Astrocyte (in vitro differentiated cells and primary cell): ENCODE data around the gene MSRB3. TPM values are rescaled to one million over a fixed set of nuclear protein-coding genes. Genes with fewer than 3 reads are reported as not detected.

Source experiments
- DNase-seq: peaks from one replicate; pipeline ENCODE4 v3.0.0-alpha.2; 2010; ENCODE audit warnings: low read depth
- FAIRE-seq: peaks from 2 replicates; lab custom pipeline; 2011; peaks lifted over from hg19 to GRCh38; lab: Jason Lieb, UNC
- H2AFZ ChIP-seq: 2 replicates; pipeline ENCODE4 v1.6.0; 2012; ENCODE audit warnings: low read depth, low read length, inconsistent platforms
- H3K27ac ChIP-seq: 2 replicates; pipeline ENCODE4 v1.5.1; 2011; ENCODE audit warnings: low read depth, low read length, inconsistent platforms
- H3K27me3 ChIP-seq: 2 replicates; pipeline ENCODE4 v1.6.0; 2011; ENCODE audit warnings: low read length, inconsistent platforms; ENCODE audit not compliant: insufficient read depth
- H3K36me3 ChIP-seq: 2 replicates; pipeline ENCODE4 v1.5.1; 2011; ENCODE audit warnings: low read length, inconsistent platforms; ENCODE audit not compliant: insufficient read depth
- H3K4me1 ChIP-seq: 2 replicates; pipeline ENCODE4 v1.5.1; 2011; ENCODE audit warnings: low read length, inconsistent platforms; ENCODE audit not compliant: insufficient read depth
- H3K4me2 ChIP-seq: 2 replicates; pipeline ENCODE4 v1.6.0; 2012; ENCODE audit warnings: low read length, inconsistent platforms
- H3K4me3 ChIP-seq: 2 replicates; pipeline ENCODE4 v1.5.1; 2011; ENCODE audit warnings: low read depth, mild to moderate bottlenecking, low read length, inconsistent platforms; ENCODE audit not compliant: insufficient read depth
- H3K79me2 ChIP-seq: 2 replicates; pipeline ENCODE4 v1.6.0; 2012; ENCODE audit warnings: mild to moderate bottlenecking, low read length, inconsistent platforms; ENCODE audit not compliant: insufficient read depth
- H3K9ac ChIP-seq: 2 replicates; pipeline ENCODE4 v1.6.0; 2012; ENCODE audit warnings: mild to moderate bottlenecking, low read length, inconsistent platforms
- H3K9me3 ChIP-seq: 2 replicates; pipeline ENCODE4 v1.5.1; 2012; ENCODE audit warnings: low read depth, mild to moderate bottlenecking, low read length, inconsistent platforms; ENCODE audit not compliant: insufficient read depth
- H4K20me1 ChIP-seq: 2 replicates; pipeline ENCODE4 v1.6.0; 2012; ENCODE audit warnings: low read length, inconsistent platforms; ENCODE audit not compliant: insufficient read depth
- H3K27ac Mint-ChIP-seq: one replicate; pipeline ENCODE4 v1.8.0; 2021; ENCODE audit warnings: mild to moderate bottlenecking, mixed read lengths; ENCODE audit not compliant: unreplicated experiment
- H3K27me3 Mint-ChIP-seq: one replicate; pipeline ENCODE4 v1.8.0; 2021; ENCODE audit warnings: low read depth, mixed read lengths; ENCODE audit not compliant: unreplicated experiment
- H3K36me3 Mint-ChIP-seq: one replicate; pipeline ENCODE4 v1.8.0; 2021; ENCODE audit warnings: low read depth, mixed read lengths; ENCODE audit not compliant: unreplicated experiment
- H3K4me1 Mint-ChIP-seq: one replicate; pipeline ENCODE4 v1.8.0; 2021; ENCODE audit warnings: low read depth, mixed read lengths; ENCODE audit not compliant: unreplicated experiment
- H3K4me3 Mint-ChIP-seq: one replicate; pipeline ENCODE4 v1.8.0; 2021; ENCODE audit warnings: mild to moderate bottlenecking, moderate library complexity, mixed read lengths; ENCODE audit not compliant: unreplicated experiment
- H3K9me3 Mint-ChIP-seq: one replicate; pipeline ENCODE4 v1.8.0; 2021; ENCODE audit warnings: mild to moderate bottlenecking, mixed read lengths; ENCODE audit not compliant: unreplicated experiment
- CTCF ChIP-seq: IDR thresholded peaks from 2 replicates; pipeline ENCODE4 v1.5.1; 2011; ENCODE audit warnings: low read depth, mild to moderate bottlenecking, inconsistent platforms, low read length, moderate library complexity; ENCODE audit not compliant: insufficient read depth
- EZH2 ChIP-seq: IDR thresholded peaks from 2 replicates; pipeline ENCODE4 v1.6.1; 2012; ENCODE audit warnings: mild to moderate bottlenecking, low read length, inconsistent platforms; ENCODE audit not compliant: insufficient read depth
- total RNA-seq: library from RNA; stranded (reverse); gene quantifications from 2 replicates; pipeline ENCODE4 v1.2.1, GENCODE V29; 2021

Gene MSRB3
- total RNA-seq, 1 donor from 2014 or later: 73.0 TPM

GRCh38 chr12:65409726-65410125 is 131.2 kb downstream of the MSRB3 start:
- Histone ChIP-seq H2AFZ (no peak overlapping the region), H3K36me3 (no peaks in the 10 kb centered on the region), H3K27ac (no peak overlapping the region), H3K4me2 (no peak overlapping the region), H3K9ac (no peak overlapping the region), H4K20me1 (no peaks in the 10 kb centered on the region), H3K27me3 (no peaks in the 10 kb centered on the region), H3K4me1 (no peaks in the 10 kb centered on the region), H3K9me3 (no peaks in the 10 kb centered on the region), H3K79me2 (no peaks in the 10 kb centered on the region), H3K4me3 (no peak overlapping the region)
- Mint-ChIP-seq H3K27ac (no peak overlapping the region), H3K36me3 (peaks cover 16% of the 10 kb centered on the region), H3K9me3 (peaks cover 5% of the 10 kb centered on the region), H3K27me3 (no peaks in the 10 kb centered on the region), H3K4me1 (peaks cover 10% of the 10 kb centered on the region), H3K4me3 (no peak overlapping the region)
- TF ChIP-seq EZH2 (no peak), CTCF (no peak)
- no peak for FAIRE-seq
- no peak for DNase-seq

- H3K36me3 Mint-ChIP-seq: peaks cover 18% of the 10 kb centered on the region
- no peaks in the 10 kb centered on the region for H3K4me1 ChIP-seq
- no peaks in the 10 kb centered on the region for H3K9me3 ChIP-seq
- DNase-seq: no peak
- H3K4me1 Mint-ChIP-seq: peaks cover 10% of the 10 kb centered on the region
- FAIRE-seq: no peak
- no peak overlapping the region for H3K4me3 Mint-ChIP-seq
- no peak overlapping the region for H3K4me3 ChIP-seq
- H3K27me3 Mint-ChIP-seq: no peaks in the 10 kb centered on the region
- H3K9me3 Mint-ChIP-seq: peaks cover 5% of the 10 kb centered on the region
- H3K79me2 ChIP-seq: no peaks in the 10 kb centered on the region
- H3K27ac ChIP-seq: no peak overlapping the region
- TF ChIP-seq CTCF: no peak
- no peak for TF ChIP-seq EZH2
- no peak overlapping the region for H3K27ac Mint-ChIP-seq
- H3K27me3 ChIP-seq: no peaks in the 10 kb centered on the region
- no peaks in the 10 kb centered on the region for H3K36me3 ChIP-seq
- no peak overlapping the region for H2AFZ ChIP-seq
- H3K9ac ChIP-seq: no peak overlapping the region
- H3K4me2 ChIP-seq: no peak overlapping the region
- no peaks in the 10 kb centered on the region for H4K20me1 ChIP-seq
Observed at GRCh38 chr12:65411171-65411570, 132.7 kb downstream of the MSRB3 start.

GRCh38 chr12:65414526-65414925 is 136.0 kb downstream of the MSRB3 start:
- Mint-ChIP-seq H3K4me3 (no peak overlapping the region), H3K9me3 (peaks cover 3% of the 10 kb centered on the region), H3K27ac (no peak overlapping the region), H3K36me3 (peaks cover 17% of the 10 kb centered on the region), H3K27me3 (no peaks in the 10 kb centered on the region), H3K4me1 (peaks cover 8% of the 10 kb centered on the region)
- Histone ChIP-seq H3K36me3 (no peaks in the 10 kb centered on the region), H3K4me2 (no peak overlapping the region), H3K27me3 (no peaks in the 10 kb centered on the region), H3K79me2 (no peaks in the 10 kb centered on the region), H2AFZ (no peak overlapping the region), H3K9me3 (no peaks in the 10 kb centered on the region), H3K4me1 (no peaks in the 10 kb centered on the region), H3K4me3 (no peak overlapping the region), H3K27ac (no peak overlapping the region), H3K9ac (no peak overlapping the region), H4K20me1 (no peaks in the 10 kb centered on the region)
- DNase-seq (no peak), FAIRE-seq (no peak)
- no peak for TF ChIP-seq CTCF
- no peak for TF ChIP-seq EZH2
